Gastrocnemius medialis (tissue), 4 donors: Measurements from ENCODE around the gene TDRD5. TPM values are rescaled to one million over a fixed set of nuclear protein-coding genes. Genes with fewer than 3 reads are reported as not detected.

Source experiments
- ATAC-seq, 2 donors: fragments of 150-250 bp; one replicate each; pipeline ENCODE4 v1.9.1; 2016
- DNase-seq, 2 donors: peaks; one replicate each; pipeline ENCODE4 v3.0.0-alpha.2; 2019
- H3K27ac ChIP-seq, 4 donors: fragments of 200-600 bp; sonication (generic); 1 replicate in 1 of 4; 2 replicates in 3 of 4; pipeline ENCODE4 v1.5.1; 2016 to 2018; ENCODE audit warnings: mild to moderate bottlenecking in 2 of 4, moderate library complexity in 1 of 4
- H3K27me3 ChIP-seq, 3 donors: fragments of 200-600 bp; sonication (generic) in 2 of 3; 1 replicate in 1 of 3; 2 replicates in 2 of 3; pipeline versions ENCODE4 v1.5.1 to v1.6.0; 2016 to 2019; ENCODE audit warnings: mild to moderate bottlenecking in 1 of 3, moderate library complexity in 1 of 3
- H3K36me3 ChIP-seq, 2 donors: fragments of 200-600 bp; sonication (generic) in 1 of 2; one replicate each; pipeline ENCODE4 v1.5.1; 2017 to 2018
- H3K4me1 ChIP-seq, 2 donors: fragments of 200-600 bp; sonication (generic) in 1 of 2; one replicate each; pipeline ENCODE4 v1.5.1; 2016 to 2017; ENCODE audit warnings: mild to moderate bottlenecking in 2 of 2
- H3K4me3 ChIP-seq, 4 donors: fragments of 200-600 bp; sonication (generic) in 3 of 4; 1 replicate in 1 of 4; 2 replicates in 3 of 4; pipeline ENCODE4 v1.5.1; 2016 to 2019; ENCODE audit warnings: mild to moderate bottlenecking in 2 of 4
- H3K9me3 ChIP-seq, 3 donors: fragments of 200-600 bp; sonication (generic) in 2 of 3; 1 replicate in 1 of 3; 2 replicates in 2 of 3; pipeline ENCODE4 v1.5.1; 2016 to 2019
- CTCF ChIP-seq, 5 experiments: fragments of 450-650 bp in 3 of 5; fragments of 200-600 bp in 2 of 5; sonication (generic) in 2 of 5; IDR thresholded peaks in 4 of 5; conservative IDR thresholded peaks in 1 of 5; 1 replicate in 4 of 5; 2 replicates in 1 of 5; pipeline ENCODE4 v1.5.1; 2016 to 2019; ENCODE audit warnings: antibody characterized with exemption in 5 of 5, mild to moderate bottlenecking in 3 of 5, moderate library complexity in 3 of 5
- POLR2A ChIP-seq, 2 donors: fragments of 450-650 bp; IDR thresholded peaks; one replicate each; pipeline ENCODE4 v1.6.1; 2017; ENCODE audit warnings: antibody characterized with exemption in 2 of 2, mild to moderate bottlenecking in 2 of 2, moderate library complexity in 2 of 2
- in situ Hi-C, 4 donors: fragments of 200-750 bp; cut with MboI; loops; one replicate each; pipeline versions ENCODE4 v1.15.0 to v1.8.0; 2017; ENCODE audit warnings: low sequenced_read_pairs in 4 of 4
- intact Hi-C: fragments of 100-400 bp; cut with DNase I; formaldehyde crosslinking; loops from one replicate; pipeline ENCODE4 v1.15.1; 2023; ENCODE audit warnings: low total_unique reads
- total RNA-seq, 4 donors: library from RNA; depleted of rRNA; stranded (reverse); fragments of >200 nt; gene quantifications; one replicate each; pipeline versions ENCODE4 v1.1.0 to v1.2.3, GENCODE V29; 2016

The TDRD5 gene
- total RNA-seq, 4 donors from 2014 or later: not detected

GRCh38 chr1:179590671-179591070, 961 bp upstream of the TDRD5 start:
- Histone ChIP-seq H3K4me3 (no peak overlapping the region), H3K36me3 (no peaks in the 10 kb centered on the region), H3K9me3 (no peaks in the 10 kb centered on the region), H3K27ac (no peak overlapping the region), H3K4me1 (no peaks in the 10 kb centered on the region), H3K27me3 (peaks cover 14 to 29% (median 17%) of the 10 kb centered on the region in 3 donors)
- DNase-seq (no peak), ATAC-seq (no peak)
- intact Hi-C loops: no loop called here
- TF ChIP-seq CTCF (IDR thresholded peaks at IDR 0.05 in 4 of 5, conservative IDR thresholded peaks at IDR 0.05 in 1 of 5): no peak
- TF ChIP-seq POLR2A (IDR thresholded peaks at IDR 0.05): no peak
- in situ Hi-C loops: no loop called here

- in situ Hi-C loops (no loop called here), intact Hi-C loops (no loop called here)
- no peak overlapping the region for H3K27ac ChIP-seq
- H3K4me3 ChIP-seq: no peak overlapping the region
- no peaks in the 10 kb centered on the region for H3K9me3 ChIP-seq
- no peaks in the 10 kb centered on the region for H3K4me1 ChIP-seq
- DNase-seq: no peak
- no peaks in the 10 kb centered on the region for H3K36me3 ChIP-seq
- TF ChIP-seq POLR2A (IDR thresholded peaks at IDR 0.05) (no peak), CTCF (IDR thresholded peaks at IDR 0.05 in 4 of 5, conservative IDR thresholded peaks at IDR 0.05 in 1 of 5) (no peak)
- ATAC-seq: no peak
- peaks cover 14 to 25% (median 16%) of the 10 kb centered on the region in 3 donors for H3K27me3 ChIP-seq
These were observed 410 bp upstream of the TDRD5 start for GRCh38 chr1:179591253-179591591.

GRCh38 chr1:179598631-179599030, 7.0 kb downstream of the TDRD5 start:
- in situ Hi-C loops: no loop called here
- DNase-seq (no peak), ATAC-seq (no peak)
- TF ChIP-seq POLR2A (IDR thresholded peaks at IDR 0.05): no peak
- no peak for TF ChIP-seq CTCF (IDR thresholded peaks at IDR 0.05 in 4 of 5, conservative IDR thresholded peaks at IDR 0.05 in 1 of 5)
- no peak overlapping the region for H3K27ac ChIP-seq
- no peaks in the 10 kb centered on the region for H3K36me3 ChIP-seq
- H3K4me1 ChIP-seq: no peaks in the 10 kb centered on the region
- H3K27me3 ChIP-seq: no peaks in the 10 kb centered on the region
- intact Hi-C loops: no loop called here
- no peaks in the 10 kb centered on the region for H3K9me3 ChIP-seq
- no peak overlapping the region for H3K4me3 ChIP-seq

GRCh38 chr1:179599623-179600249, 8.1 kb downstream of the TDRD5 start:
- DNase-seq (no peak), ATAC-seq (no peak)
- Histone ChIP-seq H3K4me3 (no peak overlapping the region), H3K9me3 (no peaks in the 10 kb centered on the region), H3K36me3 (no peaks in the 10 kb centered on the region), H3K27me3 (no peaks in the 10 kb centered on the region), H3K4me1 (no peaks in the 10 kb centered on the region), H3K27ac (no peak overlapping the region)
- intact Hi-C loops (no loop called here), in situ Hi-C loops (no loop called here)
- TF ChIP-seq CTCF (IDR thresholded peaks at IDR 0.05 in 4 of 5, conservative IDR thresholded peaks at IDR 0.05 in 1 of 5) (no peak), POLR2A (IDR thresholded peaks at IDR 0.05) (no peak)

- Histone ChIP-seq H3K27ac (no peak overlapping the region), H3K36me3 (no peaks in the 10 kb centered on the region), H3K4me1 (no peaks in the 10 kb centered on the region), H3K9me3 (no peaks in the 10 kb centered on the region), H3K27me3 (no peaks in the 10 kb centered on the region), H3K4me3 (no peak overlapping the region)
- ATAC-seq: no peak
- TF ChIP-seq POLR2A (IDR thresholded peaks at IDR 0.05): no peak
- DNase-seq: no peak
- in situ Hi-C loops (no loop called here), intact Hi-C loops (no loop called here)
These were observed 9.5 kb downstream of the TDRD5 start for GRCh38 chr1:179601093-179601492.
